ENCODE measurements around the gene SLC25A48.
"Not testable (repeated sequence)": the region's sequence is repeated elsewhere in the genome, so short reads cannot be mapped to it uniquely, and the experiment has no call there.

The SLC25A48 gene

DNA sequence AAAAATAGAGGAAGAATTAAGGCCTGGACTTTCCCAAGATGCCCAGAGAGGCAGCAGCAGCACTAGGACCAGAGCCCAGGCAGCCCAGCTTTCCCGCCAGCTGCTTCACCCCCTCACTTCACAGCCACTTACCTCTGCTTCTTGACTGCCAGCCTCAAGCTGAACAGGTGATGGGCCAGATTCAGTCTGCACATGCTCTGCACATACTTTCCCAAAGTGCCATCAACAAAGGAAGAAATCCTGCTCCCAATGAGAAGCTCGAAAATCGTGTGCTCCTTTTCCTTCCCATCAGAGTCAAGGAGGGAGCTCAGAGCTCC is 4.1 kb upstream of the SLC25A48 start:
- DNase-seq, result no peak

DNA sequence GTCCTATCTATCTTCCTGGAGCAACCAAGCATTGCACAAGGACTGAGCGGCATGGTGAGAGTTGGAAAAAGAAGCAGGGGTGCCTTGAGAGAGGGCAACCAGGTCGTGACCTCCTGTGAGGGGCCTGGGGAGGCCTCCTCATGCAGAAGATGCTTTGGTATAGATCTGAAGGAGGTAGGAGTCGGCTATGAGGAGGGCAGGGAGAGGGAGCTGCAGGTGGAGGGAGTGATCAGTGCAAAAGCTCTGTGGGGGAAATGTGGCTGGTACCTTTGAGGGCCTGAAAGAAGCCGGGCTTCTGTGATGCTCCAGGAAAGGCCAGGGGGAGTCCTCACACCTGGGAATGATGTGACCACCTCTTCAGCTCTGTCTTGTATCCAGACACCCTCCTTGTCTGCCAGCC is 3.6 kb upstream of the SLC25A48 start:
- DNase-seq, result no peak

DNA sequence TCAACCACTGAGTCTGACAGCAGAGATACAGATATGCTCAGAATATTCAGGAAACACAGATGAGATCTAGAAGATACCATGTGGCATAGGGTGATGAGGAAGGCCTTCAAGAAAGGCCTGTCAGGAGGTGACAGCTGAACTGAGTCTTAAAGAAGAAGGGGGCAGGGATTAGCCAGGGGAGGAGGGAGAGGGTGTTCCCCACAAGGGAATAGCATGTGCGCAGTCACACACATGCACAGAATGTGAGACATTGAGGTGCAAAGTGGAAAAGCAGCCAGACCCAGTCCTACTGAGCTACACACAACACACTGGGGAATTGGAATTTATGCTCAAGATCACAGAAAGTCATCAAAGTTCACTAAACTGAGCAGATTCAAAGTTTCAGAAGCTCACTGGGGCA is 3.0 kb upstream of the SLC25A48 start:
- no peak for DNase-seq

DNA sequence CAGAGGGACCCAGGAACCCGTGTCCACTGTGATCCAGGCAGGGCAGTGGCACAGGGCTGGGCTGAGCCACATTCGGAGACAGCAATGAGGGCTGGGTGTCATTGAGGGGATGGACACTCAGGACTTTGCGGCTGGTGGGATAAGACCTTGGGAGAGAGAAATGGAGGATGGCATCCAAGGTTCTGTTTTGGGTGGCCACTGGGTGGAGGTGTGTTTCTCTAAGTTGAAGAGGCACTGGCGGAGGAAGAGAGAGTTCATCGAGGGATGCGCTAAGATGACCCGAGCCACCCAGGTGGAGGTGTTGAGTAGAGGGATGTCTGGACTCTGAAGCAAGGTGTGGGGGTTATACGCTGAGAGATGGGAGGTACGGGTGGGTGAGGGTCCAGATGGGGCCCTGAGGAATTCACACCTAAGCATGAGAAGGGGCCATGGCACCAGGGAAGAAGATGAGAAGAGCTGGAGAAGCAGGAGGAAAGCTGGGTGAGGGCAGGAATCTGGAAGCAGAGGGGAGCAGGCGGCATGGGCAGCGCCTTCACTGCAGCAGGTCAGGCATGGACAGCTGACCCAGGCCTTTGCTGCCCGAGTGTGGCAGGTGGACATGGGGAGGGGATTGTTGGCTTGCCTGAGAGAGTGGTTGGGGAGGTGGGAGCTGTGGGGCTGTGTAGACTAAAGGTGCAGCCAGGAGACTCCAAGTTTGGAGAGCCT is 2.5 kb upstream of the SLC25A48 start:
- no peak for DNase-seq

DNA sequence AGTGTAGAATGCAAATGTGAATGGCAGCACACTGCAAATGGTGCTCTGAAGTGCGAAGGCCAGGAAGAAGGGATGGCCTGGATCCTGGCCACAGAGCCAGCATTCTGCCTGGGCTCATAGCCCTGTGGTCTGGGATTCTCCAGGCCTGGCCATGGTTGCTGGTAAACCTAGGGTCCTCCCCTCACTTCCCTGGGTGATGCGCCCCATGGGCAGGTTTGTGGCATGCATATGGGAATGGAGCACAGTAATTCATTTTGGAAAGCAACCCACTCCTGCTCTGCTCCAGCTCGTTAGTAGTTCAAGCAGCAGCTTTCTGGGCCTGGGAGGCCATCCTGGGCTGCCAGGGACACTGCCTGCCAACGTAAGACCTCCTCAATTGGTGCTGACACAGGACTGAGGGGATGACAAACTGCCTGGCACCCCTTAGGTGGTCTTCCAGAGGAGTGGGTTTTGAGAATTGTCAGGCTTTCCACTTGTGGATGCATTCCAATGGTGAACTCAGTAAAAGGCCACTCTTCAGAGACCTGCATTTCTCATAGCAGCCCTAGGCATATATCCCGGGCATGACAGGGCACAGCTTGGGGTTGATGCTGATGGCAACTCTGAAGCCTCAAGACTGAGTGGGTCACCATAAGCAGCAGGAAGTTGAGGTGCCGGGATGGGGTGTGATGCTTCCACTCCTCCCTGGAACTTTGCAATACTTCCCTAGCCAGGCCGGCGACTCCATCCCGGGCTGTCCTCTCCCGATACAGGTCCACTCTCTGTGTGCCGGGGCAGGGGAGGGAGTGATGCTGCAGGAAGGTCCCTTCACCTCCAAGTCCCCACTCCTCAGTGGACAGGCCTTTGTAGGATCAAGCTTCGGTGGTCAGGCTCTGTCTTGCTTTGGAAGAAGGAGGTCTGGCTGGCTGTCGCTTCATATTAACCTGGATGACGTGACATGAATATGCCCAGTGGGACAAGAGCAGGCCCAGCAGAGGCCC is 1.2 kb upstream of the SLC25A48 start:
- DNase-seq, result no peak

DNA sequence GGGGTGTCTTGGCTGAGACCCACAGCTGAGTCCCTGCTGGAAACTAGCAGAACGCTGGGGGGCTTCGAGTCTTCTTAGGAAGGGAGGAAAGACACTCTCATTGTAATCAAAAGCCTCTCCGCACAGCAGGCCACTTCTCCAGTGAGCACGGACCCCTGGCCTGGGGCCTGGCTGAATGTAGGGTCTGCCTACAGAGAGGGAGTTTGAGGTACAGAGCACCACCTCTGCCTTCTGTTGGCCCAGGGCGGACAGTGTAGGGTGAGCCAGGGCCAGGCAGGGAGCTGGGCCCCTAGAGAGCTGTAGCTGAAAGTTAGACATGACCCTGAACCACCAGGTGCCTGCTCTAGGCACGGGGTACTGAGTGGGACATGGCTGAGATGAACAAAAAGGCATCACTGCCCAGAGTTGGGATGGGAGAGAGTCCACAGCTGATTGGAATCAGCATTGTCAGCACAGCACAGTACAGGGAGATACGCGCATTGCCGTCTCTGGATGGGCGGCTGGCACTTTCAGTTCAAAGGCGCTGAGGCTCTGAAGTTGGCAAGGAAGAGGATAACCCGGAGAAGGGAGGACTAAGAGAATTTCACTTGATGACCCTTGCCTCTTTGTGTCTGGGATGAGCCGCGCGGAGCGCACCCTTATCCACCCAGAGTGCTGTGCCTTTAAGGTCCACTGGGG is 363 bp upstream of the SLC25A48 start:
- no peak for DNase-seq

DNA sequence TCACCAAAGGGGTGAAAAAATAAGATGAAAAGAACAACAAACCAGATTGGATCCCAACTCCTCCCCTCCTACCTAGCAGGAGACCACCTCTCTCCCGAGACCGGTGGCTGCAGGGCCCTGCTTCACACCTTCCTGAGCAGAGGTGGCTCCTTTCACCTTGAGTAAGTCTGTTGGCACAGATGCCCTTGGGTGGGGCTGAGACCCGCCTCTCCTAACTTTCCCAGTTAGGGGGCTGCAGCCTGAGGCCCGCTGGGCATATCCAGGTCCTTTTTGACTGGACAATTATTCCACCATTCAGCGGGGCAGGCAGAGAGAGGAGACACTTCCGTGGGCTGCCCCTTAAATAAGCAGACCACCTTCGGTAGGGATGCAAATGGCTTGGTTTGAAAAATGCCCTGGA is 1.3 kb downstream of the SLC25A48 start:
- no peak for DNase-seq

DNA sequence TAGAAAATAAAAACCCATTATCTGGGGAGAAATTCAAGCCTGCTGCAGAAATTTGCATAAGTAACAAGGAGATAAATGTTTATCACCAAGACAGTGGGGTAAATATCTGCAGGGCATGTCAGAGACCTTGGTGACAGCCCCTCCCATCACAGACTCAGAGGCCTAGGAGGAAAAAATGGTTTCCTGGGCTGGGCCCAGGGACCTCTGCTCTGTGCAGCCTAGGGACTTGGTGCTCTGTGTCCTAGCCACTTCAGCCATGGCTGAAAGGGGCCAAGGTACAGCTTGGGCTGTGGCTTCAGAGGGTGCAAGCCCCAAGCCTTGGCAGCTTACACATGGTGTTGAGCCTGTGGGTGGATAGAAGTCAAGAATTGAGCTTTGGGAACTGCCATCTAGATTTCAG is 3.9 kb downstream of the SLC25A48 start:
- DNase-seq, result not testable (repeated sequence)

DNA sequence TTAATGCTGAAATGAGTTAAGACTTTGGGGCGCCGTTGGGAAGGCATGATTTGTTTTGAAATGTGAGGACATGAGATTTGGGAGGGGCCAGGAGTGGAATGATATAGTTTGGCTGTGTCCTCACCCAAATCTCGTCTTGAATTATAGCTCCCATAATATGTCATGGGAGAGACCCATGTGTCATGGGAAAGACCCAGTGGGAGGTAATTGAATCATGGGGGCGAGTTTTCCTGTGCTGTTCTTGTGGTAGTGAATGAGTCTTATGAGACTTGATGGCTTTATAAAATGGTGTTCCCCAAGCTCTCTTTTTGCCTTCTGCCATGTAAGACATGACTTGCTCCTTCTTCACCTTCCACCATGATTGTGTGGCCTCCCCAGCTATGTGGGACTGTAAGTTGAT is 5.1 kb downstream of the SLC25A48 start:
- peak; percentile 11 for DNase-seq

DNA sequence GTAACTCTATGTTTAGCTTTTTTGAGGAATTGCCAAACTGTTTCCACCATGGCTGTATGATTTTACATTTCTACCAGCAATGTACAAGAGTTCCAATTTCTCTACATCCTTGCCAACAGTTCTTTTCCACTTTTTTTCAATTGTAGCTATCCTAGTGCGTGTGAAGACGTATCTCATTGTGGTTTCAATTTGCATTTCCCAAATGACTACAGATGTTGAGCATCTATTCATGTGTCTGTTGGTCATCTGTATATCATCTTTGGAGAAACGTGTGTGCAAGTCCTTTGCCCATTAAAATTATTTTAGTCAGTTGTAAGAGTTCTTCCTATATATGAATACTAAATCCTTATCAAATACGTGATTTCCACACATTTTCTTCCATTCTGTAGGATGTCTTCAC is 6.5 kb downstream of the SLC25A48 start:
- no peak for DNase-seq

DNA sequence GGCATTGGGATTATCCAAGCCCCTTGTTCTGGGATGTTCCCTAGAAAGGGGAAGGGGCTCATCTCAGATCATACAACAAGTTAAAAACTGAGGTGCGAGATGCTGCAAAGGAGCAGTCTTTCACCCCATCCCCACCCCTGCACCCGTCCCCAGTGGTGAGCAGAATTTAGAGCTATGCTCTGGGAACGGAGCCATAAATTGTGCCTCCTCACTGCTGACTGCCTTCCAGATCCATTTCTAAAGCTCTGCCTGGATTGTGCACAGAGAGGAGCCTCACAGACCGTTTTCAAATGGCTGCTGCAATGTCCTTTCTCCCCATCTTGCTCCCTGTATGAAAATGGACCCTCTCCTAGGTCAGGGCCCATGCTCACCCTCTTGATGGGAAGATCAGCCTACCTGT is 8.3 kb downstream of the SLC25A48 start:
- no peak for DNase-seq

DNA sequence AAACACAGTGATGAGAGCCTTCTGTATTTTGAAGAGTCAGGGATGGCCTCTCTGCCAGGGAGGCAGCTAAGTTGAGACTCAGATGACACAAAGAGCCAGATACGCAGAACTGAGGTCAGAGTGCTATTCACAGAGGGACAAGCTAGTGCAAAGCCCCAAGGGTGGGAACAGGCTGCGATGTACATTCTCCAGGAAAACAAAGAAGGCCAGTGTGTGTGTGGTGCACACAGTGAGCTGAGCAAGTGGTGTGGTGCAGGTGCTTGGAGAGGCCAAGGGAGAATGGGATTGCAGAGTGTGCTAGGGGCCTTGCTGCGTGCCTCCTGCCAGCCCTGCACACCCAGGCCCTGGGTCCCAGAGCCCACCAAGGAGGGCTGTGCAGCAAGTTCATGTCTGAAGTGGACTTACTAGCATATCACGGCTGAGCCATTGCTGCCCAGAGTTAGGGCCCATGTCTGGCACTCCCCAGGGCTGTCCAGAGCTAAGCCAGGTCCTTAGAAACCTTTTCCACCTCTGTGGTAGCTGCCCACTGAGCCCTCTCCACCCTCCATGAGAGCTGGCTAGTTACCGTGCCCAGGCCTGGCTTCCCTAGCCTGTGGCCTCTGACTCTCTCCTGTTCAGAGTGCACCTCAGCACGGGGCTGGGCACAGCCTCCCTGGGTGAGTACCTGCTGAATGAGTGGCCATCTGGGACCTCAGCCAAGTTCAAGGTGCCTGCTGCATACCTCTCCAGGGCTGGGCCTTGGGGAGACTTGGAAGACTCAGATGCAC is 9.3 kb downstream of the SLC25A48 start:
- DNase-seq, result no peak

DNA sequence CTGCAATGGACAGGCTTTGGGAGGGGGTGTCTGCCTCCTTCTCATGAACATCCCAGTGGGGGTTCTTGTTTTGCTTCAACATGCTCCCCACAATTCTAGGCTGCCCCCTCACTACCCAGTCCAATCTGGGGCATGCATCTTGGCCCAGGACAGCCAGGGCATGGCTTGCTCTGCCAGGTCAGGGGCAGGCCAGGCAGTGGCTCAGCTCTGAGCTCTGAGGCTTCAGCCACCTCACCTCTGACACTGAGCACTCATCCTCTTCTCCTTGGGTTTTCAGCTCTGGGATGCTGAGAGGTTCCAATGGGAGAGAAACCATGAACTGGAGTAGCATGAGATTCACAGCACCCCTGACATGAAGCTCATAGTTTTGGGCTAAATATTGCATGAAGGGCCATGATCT is 11.8 kb downstream of the SLC25A48 start:
- DNase-seq, result no peak

DNA sequence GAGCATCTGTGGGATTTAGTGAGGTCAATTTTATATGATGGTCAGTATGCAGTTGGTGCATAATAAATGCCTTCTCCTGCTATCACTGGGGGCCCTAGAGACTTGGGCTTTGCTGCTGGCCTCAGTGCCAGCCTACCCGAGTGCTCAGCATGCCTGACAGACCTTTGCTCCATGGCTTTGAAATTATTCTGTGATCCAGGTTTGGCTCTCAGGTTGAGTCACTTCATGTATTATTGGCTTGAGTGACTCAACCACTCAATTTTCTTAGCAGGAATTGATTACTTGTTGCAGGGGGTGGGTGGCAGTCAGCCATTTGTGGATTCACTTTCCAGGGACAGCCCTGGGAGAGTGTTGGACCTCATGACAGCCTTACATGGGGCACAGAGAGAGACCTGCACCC is 13.5 kb downstream of the SLC25A48 start:
- DNase-seq, result no peak

DNA sequence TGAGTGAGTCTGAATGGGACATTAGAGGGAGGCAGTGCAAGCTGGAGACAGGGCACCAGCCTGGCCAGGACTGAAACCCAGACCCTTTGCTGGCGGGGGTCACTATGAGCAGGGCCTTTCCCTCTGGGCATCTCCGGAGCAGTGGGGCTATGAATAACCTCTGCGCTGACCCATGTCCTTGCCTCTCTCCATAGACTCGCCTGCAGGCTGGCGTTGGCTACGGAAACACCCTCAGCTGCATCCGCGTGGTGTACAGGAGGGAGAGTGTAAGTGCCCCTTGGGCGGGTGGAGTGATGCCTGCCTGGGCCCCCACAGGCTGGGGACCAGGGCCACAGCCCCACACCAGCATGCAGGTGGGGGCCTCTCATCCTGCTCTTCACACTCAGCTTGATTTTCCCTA is 15.8 kb downstream of the SLC25A48 start:
- no peak for DNase-seq

DNA sequence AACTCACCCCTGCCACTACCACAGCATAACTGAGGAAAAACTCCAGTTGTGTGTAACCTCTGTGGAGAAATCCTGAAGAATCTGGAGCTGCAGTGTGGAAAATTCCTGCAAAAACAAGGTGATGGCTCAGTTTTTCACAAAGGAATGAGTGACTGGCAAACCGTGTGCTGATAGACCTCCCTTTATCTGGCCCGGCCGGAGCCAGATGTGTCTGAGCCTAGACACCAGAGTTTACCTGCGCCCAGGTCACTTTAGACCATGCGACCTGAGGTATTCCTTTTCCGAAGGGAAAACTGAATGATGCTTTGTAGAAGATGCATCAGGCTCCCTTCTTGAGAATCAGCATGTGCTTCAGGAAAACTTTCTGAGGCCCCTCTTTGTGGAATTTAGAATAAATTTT is 16.2 kb downstream of the SLC25A48 start:
- no peak for DNase-seq

DNA sequence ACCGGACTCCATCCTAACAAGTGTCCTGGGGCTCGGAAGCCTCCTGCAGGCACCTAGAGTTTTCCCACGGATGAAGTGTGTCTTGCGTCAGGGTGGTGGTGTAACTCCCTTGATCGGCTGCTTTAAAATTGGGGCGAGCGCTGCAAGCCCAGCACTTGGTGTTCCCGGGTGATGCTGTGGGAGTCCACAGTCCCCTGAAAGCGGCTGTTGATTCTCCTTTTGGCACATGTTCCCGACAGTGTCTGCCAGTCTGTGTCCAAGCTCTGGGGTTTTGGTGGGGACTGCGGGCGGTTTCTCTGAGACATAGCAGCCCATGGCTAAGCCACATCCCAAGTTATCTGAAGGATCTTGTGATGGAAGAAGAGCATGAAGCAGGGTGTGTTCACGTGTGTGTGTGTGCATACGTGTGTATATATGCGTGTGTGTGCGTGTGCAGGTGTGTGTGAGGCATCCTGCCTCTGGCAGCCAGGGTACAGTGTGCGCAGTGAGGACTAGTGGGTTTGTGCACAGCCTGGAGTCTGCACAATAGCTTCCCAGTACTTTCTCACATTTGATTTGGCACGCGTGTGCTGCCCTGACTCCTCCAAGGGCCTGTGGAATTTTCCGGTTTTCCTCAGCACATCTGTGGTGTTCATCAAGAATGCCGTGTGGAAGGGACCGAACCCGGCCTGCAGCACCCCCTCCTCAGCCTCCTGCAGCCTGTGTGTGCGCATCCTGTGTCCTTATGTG is 16.9 kb downstream of the SLC25A48 start:
- no peak for DNase-seq

DNA sequence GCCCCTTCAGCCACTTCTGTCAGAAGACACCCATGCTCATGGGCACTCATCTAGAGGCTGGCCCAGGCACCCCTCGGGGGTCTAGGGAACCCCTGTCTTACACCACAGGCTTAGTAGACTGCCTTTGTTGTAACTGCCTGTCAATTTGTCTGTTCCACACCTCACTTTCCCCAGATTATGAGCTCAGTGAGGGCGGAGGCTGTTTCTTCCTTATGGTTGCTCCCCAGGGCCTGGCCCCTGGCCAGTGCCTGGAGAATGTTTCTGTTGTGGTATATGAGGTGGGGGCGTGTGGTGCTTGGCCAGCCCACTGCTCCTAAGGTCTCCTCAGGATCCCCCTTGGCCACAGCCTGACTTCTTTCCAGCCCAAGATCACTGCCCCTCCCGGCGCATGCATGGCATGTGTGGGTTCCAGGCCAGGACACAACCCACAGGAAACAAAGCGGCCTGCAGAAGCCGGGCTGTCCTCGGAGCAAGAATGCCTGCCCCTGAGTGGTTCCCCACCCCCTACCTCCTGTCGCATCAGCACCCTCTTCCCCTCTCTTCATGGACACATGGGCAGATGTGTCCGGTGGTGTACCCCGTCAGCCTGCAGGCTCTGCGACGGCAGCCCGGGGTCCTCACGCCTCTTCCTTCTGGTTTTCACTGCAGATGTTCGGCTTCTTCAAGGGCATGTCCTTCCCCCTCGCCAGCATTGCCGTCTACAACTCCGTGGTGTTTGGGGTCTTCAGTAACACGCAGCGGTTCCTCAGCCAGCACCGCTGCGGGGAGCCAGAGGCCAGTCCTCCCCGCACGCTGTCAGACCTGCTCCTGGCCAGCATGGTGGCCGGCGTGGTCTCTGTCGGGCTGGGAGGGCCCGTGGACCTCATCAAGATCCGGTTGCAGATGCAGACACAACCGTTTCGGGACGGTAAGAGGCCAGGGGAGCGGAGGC is 17.7 kb downstream of the SLC25A48 start:
- no peak for DNase-seq

DNA sequence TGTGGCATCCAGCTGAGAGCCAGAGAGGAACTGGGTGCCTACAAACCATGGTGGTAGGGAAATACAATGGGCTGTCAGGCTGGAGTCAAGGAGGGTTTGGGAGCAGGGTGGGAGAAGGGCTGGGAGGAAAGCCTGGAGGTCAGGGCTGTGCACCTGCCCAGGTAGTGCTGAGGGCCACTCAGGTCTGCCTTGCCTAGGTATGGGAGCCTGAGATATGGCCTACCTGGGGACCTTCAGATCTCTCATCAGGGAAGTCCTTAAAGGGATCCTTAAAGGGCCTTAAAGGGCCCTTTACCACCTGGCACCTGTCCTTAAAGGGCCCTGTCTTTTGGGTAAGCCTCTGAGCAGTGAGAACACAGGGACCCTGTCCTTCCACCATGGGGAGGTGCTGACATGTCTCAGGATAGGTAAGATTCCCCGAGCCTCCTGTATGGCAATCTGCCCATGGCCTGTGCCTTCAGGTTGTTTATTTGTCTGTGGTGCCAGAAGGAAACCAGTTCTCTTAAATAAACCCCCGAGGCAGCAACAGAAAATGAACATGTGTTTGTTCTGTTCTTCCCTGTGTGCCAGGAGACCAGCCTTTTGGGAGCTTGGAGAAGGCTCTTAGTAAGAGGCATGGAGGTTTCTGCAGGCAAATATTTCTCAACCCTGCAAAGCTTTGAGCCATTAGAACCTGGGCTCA is 23.3 kb downstream of the SLC25A48 start:
- DNase-seq, result no peak

DNA sequence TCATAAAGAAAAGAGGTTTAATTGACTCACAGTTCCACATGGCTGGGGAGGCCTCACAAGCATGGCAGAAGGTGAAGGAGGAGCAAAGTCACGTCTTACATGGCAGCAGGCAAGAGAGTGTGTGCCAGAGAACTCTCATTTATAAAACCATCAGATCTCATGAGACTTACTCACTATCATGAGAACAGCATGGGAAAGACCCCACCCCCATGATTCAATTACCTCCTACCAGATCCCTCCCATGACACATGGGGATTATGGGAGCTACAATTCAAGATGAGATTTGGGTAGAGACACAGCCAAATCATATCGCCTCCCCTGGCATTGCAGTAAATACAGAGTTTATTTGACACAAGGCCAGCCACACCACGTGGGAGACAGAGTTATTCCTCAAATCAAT is 24.7 kb downstream of the SLC25A48 start:
- peak; percentile 56 for DNase-seq

DNA sequence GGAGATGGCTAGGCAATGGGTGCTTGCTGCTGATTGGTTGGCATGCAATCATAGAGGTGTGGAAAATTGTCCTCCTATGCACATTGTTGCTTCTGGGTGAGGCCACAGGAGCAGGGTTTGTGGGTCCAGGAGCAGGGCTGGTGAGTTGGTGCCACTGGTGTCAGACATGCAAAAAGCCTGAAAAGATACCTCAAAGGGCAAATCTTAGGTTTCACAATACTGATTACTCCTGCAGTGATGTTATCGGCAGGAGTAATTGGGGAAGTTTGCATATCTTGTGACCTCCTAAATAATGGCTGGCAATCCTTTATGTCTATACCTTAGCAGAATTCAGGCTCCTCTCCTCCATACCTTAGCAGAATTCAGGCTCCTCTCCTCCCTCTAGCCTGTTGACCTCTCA is 25.2 kb downstream of the SLC25A48 start:
- DNase-seq, result peak; percentile 69

Data from inflammatory macrophage treated with lipopolysaccharide for 4 hours (primary cell).